HG03135 (cell line): ENCODE measurements around the gene PEX14.

Experiments
- ATAC-seq: cut with Tn5 transposase; IDR thresholded peaks from one replicate; pipeline ENCODE4 v1.9.1; 2021; ENCODE audit warnings: mild to moderate bottlenecking, moderate library complexity; ENCODE audit not compliant: unreplicated experiment

PEX14 gene

DNA sequence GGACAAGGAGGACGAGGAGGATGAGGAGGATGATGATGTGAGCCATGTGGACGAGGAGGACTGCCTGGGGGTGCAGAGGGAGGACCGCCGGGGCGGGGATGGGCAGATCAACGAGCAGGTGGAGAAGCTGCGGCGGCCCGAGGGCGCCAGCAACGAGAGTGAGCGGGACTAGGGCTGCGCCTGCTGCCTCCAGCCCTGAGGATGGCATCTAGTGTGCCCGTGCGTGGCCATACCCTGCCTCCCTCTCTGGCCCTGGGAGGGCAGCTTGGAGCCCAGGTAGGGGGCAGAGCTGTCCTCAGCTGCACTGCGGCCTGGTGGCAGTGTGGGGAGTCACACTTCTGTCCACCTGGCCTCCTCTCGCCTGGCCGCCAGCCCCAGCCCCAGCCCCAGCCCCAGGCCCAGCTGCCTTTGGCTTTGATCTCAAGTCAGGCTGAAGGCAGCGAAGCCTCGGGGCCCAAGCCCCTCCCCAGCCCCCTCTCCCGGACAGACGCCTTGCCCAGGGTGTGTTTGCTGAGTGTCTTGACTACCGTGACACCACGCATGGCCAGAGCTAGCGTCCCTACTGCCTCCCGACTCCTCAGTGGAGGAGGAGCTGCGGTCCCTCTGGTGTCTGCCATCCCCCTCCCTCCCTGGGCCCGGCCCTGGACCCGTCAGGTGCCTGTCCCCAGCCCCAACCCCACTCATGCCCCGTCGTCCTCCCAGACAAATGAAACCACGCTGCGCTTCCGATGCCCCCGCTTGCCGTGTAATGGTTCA, 155.2 kb downstream of the PEX14 start:
- no peak for ATAC-seq

DNA sequence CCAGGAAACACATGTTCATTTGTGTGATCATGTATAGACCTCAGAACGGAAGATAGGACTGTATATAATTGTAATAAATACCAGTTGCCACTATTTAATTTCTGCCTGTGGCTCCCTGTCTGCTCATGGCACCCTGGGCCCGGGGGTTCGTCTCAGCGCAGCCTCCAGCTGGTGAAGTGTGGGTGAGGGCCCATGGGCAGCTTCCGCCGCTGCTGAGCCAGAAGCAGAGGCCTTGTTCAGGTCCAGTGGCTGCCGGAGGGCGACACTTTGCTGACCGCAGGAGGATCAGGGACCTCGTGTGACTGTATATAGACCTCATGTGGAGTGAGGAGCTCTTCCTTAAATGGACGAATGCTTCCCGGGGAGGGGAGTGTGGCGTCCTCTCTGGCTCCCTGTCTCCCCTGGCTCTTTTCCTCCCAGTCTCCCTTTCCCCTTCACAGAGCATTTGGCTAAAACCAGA, 155.9 kb downstream of the PEX14 start:
- ATAC-seq: no peak

DNA sequence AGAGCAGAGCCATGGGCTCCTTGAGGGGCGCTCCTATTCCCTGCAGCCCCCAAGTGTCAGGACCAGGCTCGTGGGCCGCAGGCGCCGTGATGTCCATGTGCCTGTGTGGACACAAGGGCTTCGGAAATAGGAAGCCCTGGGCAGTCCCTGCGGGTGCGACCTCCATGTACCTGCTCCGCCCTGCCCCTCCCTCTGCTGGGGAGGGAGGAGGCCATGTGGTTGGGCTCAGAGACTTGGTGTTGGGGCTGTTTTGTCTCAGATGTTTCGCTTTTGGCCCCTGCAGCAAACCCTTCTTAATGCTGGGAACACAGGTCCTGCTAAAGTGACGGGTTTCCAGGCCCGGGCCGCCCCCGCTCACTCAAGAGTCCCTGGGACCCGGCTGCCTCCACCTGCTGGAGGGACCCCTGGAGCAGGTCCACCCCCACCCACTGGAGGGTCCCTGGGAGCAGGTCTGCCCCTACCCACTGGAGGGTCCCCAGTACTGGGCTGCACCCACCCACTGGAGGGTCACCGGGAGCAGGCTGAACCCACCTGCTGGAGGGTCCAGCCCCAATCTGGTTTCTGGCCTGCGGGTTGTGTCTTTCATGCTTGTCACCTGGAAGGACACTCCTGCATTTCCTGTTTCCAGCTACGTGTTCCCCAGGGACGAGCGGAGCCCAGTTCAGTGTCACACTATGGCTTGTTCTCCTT, 156.5 kb downstream of the PEX14 start:
- ATAC-seq: no peak

DNA sequence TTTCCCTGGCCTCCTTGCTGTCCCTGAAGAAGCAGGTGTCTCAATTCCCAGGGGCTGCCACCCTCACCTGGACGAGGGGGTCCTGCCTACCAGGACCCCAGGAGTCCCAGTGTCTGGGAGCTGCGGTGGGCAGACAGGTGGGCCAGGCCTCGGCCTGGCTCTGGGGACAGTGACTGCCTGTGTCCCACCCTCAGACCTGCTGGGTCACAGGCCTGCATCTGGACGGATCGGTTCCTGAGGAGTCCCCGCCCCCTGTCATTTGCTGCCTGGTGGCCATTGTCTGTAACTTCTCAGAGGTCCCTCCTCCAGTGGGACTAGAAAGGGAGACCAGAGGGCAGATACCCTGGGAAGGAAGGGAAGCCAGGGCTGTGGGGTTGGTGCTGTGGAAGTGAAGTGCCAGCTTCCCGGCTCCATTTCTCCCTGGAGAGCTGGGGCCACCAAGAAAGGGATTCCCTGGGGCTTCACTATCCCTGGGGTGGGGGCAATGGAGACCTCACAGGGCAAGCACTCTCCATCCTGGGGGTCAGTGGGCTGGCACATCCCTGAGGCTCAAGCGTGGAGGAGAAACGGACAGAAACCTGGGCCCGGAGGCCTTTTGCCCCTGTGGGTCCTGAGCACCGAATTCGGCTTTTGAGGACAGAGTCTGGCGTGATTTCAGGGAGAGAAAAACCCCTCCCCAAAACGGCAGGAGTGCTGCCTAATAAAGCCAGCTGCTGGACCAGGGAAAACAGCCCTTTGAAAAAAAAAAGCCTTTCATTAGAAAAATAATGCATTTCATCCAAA, 157.3 kb downstream of the PEX14 start:
- ATAC-seq: no peak

DNA sequence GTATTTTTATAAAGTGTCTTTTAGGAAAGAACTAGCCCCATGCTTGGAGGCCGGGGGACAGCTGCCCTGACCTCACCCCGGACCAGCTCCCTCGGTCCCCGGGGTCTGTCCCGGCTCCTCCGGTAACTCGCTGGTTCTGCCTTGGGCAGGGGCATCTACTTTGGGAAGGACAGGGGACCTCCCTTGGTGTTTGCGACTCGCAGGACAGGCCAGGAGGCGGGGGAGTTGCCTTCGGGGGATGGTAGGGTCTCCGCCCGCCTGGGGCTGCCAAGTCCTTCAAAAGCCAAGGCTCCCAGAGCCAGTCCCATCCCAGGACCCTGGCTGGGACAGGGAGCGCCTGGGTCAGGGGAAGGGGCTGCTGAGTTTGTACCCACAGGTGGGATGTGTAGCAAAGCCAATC, 157.9 kb downstream of the PEX14 start:
- no peak for ATAC-seq

DNA sequence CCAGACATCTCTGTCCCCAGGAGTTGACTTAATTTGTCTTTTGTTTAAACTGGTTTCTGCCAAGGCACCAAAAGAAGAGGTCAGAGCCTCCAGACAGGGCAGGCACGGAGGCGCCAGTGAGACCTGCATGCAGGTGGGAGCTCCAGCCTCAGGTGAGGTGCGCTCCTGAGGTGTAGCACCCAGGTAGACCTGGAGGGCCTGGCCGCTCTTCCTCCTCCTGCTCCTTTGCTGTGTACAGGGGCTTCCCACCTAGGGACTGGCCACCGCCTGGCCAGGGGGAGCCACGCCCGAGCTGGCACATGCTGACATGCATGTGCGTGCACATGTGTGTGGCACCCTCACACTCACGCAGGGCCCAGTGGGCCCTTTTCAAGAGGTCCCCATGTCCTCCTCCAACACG, 158.7 kb downstream of the PEX14 start:
- no peak for ATAC-seq

DNA sequence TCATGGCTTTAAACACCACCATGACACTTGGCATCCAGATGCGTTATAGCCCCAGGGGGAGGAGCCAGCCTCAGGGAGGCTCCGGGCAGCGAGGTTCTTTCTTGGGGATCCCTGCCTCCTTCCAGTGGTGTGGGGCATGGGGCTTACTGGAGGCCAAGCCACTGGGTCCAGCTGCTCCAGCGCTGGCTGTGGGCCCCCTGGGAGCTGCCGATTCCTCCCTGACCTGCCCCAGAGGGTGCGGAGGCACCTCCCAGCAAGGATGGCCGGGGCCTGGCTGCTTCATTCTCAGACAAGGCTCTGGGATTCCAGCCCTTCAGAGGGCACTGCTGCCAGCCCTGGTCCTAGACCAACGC, 159.3 kb downstream of the PEX14 start:
- ATAC-seq: no peak

DNA sequence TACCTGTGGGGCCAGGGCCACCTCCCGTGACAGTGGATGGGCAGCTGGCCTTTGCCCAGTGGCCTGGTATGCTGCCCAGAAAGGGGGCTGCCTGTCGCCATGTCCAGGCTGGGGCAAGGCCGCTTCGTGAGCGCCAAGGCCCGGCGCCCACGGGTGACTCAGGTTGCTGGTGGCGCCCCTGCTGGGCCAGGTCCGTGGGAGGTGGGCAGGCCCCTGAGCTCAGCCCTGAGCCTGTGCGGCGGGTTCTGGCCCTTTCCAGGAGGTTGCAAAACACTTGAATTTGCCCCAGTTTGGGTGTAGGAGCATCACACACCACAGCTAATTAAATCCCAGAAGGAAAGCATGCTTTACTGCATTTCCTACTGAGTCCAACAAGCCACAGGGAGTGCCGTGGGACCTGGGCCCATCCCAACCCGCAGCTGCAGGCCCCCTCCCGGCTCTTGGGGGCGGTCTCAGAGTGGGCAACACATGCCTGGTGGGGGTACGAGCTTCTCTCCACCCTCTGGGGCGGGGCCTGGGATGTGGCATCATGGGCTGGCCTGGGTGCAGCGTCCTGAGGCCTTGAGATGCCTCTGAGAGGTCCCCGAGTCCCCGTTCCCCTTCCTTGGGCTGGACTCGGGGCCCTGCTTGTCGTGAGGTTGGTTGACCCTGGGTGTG, 159.8 kb downstream of the PEX14 start:
- ATAC-seq: no peak

DNA sequence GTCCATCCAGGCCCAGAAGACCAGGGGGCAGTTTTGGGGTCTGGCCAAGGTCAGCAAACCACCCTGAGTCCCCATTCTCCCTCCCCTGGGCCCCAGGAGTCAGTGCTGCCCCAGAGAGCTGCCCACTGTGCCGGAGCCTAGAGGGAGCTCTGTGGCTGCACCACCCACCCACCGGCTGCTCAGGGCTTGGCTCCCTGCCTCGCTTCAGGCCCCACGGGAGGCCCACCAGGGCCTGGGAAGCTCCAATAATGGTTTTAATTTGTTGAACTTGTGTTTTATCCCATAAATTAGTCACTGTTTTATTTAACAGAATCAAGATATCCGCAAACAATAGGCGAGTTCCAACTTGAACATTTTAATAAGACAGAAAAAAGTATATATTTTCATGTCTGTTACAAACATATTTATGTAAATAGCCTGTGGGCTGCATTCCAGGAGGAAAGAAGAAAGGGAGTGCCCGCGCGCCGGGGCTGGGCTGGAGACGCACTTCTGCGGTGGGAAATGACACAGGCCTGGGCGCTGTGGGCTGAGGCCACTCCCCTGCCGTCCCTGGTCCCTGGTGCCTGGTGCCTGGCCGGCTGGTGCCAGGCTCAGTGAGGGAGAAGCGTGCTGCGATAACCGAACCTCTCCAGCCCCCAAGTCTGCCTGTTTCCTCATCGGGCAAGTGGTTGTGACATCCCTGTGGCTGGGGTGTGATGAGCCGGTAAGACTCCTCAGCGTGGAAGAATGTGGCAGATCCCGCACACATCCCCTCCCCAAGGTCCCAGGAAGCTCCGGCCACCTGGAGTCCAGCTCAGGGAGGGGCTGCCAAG, 160.5 kb downstream of the PEX14 start:
- ATAC-seq: no peak

DNA sequence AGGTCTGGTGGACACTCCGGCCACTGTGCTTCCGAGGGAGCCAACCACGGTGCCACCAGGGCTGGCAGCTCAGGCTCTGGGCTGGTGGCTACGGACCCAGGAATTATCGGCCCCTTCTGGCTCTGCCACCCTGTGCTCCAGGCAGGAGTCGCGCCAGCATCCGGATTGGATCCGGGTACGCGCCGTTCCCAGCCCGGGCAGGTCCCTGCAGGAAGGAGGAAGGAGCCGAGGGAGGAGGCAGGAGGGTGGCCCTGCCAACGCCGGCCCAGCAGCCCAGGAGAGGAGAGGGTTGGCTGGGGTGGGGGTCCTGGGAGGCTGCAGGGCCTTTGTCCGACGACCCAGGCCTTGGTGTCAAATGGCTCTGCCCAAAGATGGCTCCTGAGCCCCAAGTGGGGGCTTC, 161.2 kb downstream of the PEX14 start:
- no peak for ATAC-seq

DNA sequence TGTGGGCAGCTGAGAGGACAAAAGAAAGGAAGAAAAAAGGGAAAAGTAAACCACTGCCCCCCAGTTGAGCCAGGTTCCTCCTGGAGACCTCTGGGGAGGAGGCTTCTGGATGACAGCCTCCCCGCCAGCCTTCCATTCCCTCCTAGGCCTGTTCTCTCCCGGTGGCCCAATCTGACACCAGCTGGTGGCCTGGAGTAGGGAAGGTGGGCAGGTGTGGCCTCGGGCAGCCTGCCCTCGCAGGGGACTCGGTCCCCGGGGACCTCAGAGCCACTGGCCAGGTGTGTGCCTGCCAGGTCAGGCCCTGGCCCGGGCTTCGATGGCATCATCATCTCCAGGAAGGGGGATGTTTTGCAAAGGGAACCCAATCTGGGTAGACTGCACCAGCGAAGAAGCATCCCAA, 162.7 kb downstream of the PEX14 start:
- ATAC-seq: no peak

DNA sequence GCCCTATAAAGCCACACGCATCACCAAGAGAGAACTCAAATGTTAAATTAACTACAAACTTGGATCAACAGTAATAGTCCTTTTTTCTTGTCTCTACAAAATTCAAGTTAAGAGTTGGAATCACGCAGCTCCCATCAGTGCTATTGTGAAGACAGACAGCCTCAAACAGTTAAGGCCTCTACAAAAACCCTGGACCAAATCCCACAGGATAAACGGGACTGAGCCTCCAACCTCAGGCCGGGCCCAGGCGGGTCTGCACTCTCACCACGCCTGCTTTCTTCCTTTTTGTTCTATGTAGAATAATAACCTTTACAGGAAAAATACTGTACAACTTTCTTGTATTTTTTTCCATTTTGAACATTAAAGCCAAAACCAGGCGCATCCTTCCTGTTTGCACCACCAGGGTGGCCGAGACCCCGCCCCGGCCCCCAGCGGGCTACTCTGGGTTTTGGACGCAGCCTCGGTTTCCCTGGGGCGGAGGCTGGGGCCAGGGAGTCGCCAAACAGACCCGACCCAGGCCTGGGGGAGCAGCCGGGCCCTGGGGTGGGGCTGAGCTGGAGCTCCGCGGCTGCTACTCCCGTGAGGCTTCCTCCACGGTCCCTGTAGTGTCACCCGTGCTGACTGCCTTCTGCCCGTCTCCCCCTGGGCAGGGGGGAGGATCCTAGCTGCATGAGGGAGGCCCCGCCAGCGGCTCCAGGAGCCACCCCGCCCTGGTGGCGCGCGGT, 163.2 kb downstream of the PEX14 start:
- ATAC-seq: no peak

DNA sequence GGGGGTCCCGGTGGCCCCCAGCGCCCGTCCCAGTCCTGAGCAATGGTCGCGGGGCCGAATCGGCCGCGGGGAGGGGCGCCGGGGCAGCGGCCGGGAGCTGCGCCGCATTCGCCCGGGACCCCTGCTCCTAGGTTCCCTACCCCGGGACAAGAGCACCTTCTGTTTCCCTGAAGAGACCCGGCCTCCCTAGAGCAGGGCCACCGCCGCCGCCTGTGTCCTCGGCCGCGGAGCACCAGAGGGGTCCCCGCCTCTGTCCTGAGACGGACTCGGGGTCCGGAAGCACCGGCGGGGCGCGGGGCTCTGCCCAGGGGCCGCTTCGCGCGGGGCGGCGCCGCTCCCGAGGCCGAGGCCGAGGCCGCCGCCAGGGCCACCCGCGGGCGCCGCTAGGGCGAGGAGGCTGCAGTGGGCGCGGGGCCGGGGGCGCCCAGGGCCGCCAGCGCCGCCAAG, 163.8 kb downstream of the PEX14 start:
- no peak for ATAC-seq

DNA sequence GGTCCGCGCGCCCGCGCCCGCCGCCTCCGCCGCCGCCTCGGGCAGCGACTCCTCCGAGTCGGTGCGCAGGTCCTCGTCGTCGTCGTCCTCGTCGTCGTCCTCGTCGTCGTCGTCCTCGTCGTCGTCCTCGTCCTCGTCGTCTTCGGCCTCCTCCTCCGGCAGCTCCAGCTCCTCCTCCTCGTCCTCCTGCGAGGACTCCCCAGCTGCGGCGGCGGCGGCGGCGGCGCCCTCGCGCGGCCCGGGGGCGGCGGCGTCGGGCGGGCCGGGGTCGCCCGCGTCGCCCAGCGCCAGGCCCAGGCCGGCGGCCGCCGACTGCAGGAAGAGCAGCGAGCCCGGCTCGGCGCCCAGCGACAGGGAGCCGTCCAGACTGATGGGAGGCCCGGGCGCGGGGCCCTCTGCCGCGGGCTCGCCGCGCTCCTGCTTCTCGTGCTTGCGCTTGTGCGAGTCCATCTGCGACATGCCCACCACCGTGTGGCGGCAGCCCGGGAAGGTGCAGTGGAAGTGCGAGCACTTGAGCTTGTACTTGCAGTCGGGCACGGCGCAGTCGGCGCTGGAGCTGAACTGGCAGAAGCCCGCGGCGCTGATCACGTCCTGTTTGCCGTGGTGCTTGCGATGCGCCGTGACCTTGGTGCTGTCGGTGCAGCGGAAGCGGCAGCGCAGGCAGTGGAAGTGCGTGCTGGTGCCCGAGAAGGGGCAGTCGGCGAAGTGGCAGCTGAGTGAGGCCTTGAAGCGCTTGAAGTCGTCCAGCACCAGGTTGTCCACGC, 164.4 kb downstream of the PEX14 start:
- ATAC-seq: no peak

DNA sequence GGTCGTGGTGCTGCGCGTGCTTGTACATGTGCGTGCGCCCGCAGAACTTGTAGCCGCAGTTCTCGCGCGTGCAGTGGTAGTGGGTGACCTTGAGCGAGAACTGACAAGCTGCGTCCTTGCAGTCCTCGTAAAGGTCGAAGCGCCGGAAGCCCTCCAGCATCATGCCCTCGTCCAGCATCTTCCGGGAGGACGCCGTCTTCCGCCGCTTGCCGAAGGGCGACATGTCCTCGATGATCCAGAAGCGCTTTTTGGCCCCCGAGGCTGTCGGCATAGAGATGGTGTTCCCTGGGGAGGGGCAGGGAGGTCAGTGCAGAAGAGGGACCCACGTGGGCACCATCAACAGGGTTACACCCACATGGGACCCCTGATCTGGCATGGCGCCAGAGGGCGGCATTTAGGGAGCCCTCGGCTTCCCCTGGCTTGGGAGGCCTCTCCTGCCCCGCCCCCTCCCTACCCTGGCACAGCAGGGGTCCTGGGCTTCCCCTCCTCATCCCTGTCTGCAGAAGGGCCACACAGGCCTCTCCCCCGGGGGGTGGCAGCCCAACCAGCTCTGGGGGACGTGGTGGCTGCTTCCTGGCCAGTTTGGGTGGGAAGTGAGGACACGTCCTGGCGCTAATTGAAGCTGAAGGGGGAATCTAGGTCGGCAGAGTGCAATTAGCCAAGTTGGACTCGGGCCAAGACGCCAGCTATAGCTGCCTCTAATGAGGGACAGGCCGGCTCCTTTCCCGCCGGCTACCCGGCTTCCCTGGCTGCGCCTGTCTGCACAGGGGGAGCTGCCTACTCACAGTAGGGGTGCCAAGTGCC, 165.2 kb downstream of the PEX14 start:
- ATAC-seq: no peak

DNA sequence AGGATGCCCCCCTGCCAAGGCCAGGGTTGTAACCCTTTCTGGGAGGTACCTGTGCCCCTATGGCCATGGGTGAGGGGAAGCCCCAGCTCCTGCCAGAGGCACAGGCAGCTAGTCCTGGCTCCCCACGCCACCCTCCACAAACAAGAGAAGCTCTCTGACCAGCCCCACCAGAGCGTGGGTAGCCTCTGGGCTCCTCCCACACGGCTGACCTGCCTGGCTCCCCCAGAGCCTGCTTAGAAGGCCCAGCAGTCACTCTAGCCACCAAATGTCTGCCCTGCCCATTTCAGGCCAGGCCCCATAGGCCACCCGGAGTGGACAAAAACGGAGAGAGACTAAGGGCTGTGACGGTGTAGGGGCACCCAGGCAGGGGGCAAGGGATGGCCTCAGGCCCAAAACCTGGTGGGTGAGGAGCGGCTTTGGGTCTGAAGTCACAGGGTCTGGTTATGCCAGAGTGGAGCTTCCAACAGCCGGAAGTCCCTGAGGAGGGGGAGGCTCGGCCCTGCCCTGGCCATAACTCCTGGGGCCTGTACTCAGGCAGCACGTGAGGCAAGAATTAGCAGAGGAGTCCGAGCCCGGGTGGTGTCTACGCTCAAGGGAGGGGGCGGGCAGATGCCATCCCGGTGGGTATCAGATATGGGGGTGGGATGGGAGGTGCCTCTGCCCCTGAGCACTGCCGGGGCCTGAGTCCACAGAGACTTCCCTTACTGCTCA, 166.2 kb downstream of the PEX14 start:
- ATAC-seq: no peak

DNA sequence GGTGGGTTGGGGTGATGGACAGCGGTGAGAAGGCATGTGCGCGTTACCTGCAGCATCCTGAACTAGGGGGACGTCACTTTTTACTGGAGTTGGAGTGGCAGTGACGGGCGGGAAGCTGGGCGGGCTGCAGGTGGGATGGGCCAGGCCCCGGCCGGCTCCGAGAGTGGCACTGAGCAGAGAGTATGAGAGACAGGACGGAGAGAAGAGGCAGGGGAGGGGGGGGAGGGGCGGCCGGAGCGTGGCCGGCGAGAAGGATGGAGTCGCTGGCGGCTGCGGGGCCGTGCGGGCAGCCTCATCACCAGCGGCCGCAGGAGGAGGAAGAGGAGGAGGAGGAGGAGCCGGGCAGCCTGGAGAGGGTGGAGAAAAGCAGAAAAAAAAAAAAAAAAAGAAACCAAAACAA, 167.2 kb downstream of the PEX14 start:
- no peak for ATAC-seq
